Thyroid gland (tissue), 4 donors: ENCODE data around the gene RAPGEF3.

ENCODE experiments used
- CTCF ChIP-seq, 6 experiments: fragments of 200-600 bp in 3 of 6; fragments of 450-650 bp in 3 of 6; sonication (generic) in 3 of 6; IDR thresholded peaks; one replicate each; pipeline ENCODE4 v1.5.1; 2016 to 2019; ENCODE audit warnings: antibody characterized with exemption in 6 of 6, mild to moderate bottlenecking in 2 of 6, inconsistent platforms in 1 of 6, moderate library complexity in 1 of 6
- POLR2A ChIP-seq, 2 donors: fragments of 450-650 bp; IDR thresholded peaks; one replicate each; pipeline ENCODE4 v1.6.1; 2017; ENCODE audit warnings: antibody characterized with exemption in 2 of 2, mild to moderate bottlenecking in 2 of 2, moderate library complexity in 1 of 2

GRCh38 chr12:47725091-47725772, 33.4 kb downstream of the RAPGEF3 start, which contains the start of gene ENDOU:
- no peak for TF ChIP-seq POLR2A (IDR thresholded peaks at IDR 0.05)
- no peak for TF ChIP-seq CTCF (IDR thresholded peaks at IDR 0.05)
